Measurements from ENCODE around the gene S1PR1.
A peak's percentile ranks its signal among the peaks of the same experiment; 100 is the strongest.
"Not testable (repeated sequence)": the region's sequence is repeated elsewhere in the genome, so short reads cannot be mapped to it uniquely, and the experiment has no call there.

S1PR1 gene

GRCh38 chr1:101236516-101237228 lies at the start of gene S1PR1:
S1PR1 (plus strand) TSS chr1:101237019; CDS start chr1:101238985, 1,966 bp downstream.
- peak; percentile 83 for DNase-seq
- no peak for TF ChIP-seq CTCF (IDR thresholded peaks at IDR 0.05)
- H3K27me3 Mint-ChIP-seq (ENCODE audit: low read depth, poor library complexity) = peaks cover 3% of the 10 kb centered on the region

GRCh38 chr1:101187297-101187696 lies 49.5 kb upstream of the S1PR1 start:
- no peaks in the 10 kb centered on the region for H3K36me3 Mint-ChIP-seq (ENCODE audit: low read depth)
- H3K27me3 Mint-ChIP-seq (ENCODE audit: low read depth, poor library complexity) = no peaks in the 10 kb centered on the region
- TF ChIP-seq CTCF (IDR thresholded peaks at IDR 0.05) = no peak
- DNase-seq = no peak
- H3K4me3 Mint-ChIP-seq = no peak overlapping the region
- H3K27ac Mint-ChIP-seq = no peak overlapping the region
- H3K9me3 Mint-ChIP-seq = no peaks in the 10 kb centered on the region
- H3K4me1 Mint-ChIP-seq = no peaks in the 10 kb centered on the region

More at GRCh38 chr1:101236516-101237228, at the start of gene S1PR1:
- H3K4me1 Mint-ChIP-seq = peaks cover 50% of the 10 kb centered on the region
- peak within 1 kb of the TSS; percentile 95 for H3K4me3 Mint-ChIP-seq
- peaks cover 18% of the 10 kb centered on the region for H3K36me3 Mint-ChIP-seq (ENCODE audit: low read depth)
- H3K27ac Mint-ChIP-seq = peak within 1 kb of the TSS; percentile 73
- H3K9me3 Mint-ChIP-seq = no peaks in the 10 kb centered on the region

DNA sequence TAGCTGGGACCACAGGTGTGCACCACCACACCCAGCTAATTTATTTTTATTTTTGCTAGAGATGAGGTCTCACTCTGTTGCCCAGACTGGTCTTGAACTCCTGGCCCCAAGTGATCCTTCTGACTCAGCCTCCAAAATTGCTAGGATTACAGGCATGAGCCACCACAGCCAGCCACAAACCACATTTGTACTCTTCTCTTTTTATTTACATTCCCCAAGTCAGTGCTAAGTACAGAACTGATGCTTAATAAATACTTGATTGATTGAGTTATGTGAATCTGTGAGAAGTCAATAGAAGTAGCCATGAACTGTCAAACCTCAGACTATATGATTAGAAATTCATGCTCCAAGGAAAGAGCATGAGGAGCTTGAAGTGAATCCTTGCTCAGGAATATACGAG lies 48.5 kb upstream of the S1PR1 start:
- no peak for TF ChIP-seq CTCF (IDR thresholded peaks at IDR 0.05)
- Mint-ChIP-seq H3K4me3 (no peak overlapping the region), H3K9me3 (no peaks in the 10 kb centered on the region), H3K27me3 (ENCODE audit: low read depth, poor library complexity) (no peaks in the 10 kb centered on the region), H3K4me1 (no peaks in the 10 kb centered on the region), H3K27ac (no peak overlapping the region), H3K36me3 (ENCODE audit: low read depth) (no peaks in the 10 kb centered on the region)
- DNase-seq = no peak

- H3K9me3 Mint-ChIP-seq; H3K27ac Mint-ChIP-seq; DNase-seq; H3K4me3 Mint-ChIP-seq; H3K27me3 Mint-ChIP-seq (ENCODE audit: low read depth, poor library complexity); H3K36me3 Mint-ChIP-seq (ENCODE audit: low read depth); H3K4me1 Mint-ChIP-seq: not testable (repeated sequence)
Observed at GRCh38 chr1:101188968-101189367, 47.9 kb upstream of the S1PR1 start.

DNA sequence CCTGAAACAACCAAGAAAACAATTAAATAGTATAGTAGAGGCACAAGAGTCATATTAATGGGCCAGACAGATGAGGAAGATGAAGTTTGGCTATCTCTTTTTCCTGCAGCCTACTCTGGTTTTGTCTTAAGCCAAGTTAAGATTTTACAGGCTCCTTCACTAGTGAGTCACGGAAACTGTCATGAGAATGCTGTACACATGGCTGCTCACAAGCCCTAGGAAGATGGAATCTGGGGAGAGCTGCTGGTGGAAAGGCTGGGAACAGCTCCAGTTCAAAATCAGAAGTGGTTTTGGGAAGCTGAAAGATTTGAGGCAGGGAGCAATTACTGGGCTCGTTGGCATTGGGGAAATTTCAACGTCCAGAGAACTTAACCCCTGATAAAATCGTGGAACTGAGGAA lies 46.4 kb upstream of the S1PR1 start:
- no peak overlapping the region for H3K27ac Mint-ChIP-seq

GRCh38 chr1:101191049-101191448 lies 45.8 kb upstream of the S1PR1 start:
- H3K9me3 Mint-ChIP-seq = no peaks in the 10 kb centered on the region
- DNase-seq = no peak
- no peaks in the 10 kb centered on the region for H3K4me1 Mint-ChIP-seq
- no peak overlapping the region for H3K27ac Mint-ChIP-seq
- no peaks in the 10 kb centered on the region for H3K36me3 Mint-ChIP-seq (ENCODE audit: low read depth)
- no peaks in the 10 kb centered on the region for H3K27me3 Mint-ChIP-seq (ENCODE audit: low read depth, poor library complexity)
- TF ChIP-seq CTCF (IDR thresholded peaks at IDR 0.05) = no peak
- no peak overlapping the region for H3K4me3 Mint-ChIP-seq

More for the DNA sequence above, 46.4 kb upstream of the S1PR1 start:
- H3K4me1 Mint-ChIP-seq = no peaks in the 10 kb centered on the region
- H3K9me3 Mint-ChIP-seq = no peaks in the 10 kb centered on the region
- no peaks in the 10 kb centered on the region for H3K36me3 Mint-ChIP-seq (ENCODE audit: low read depth)
- DNase-seq = no peak
- H3K27me3 Mint-ChIP-seq (ENCODE audit: low read depth, poor library complexity) = no peaks in the 10 kb centered on the region
- TF ChIP-seq CTCF (IDR thresholded peaks at IDR 0.05) = no peak
- no peak overlapping the region for H3K4me3 Mint-ChIP-seq
